Activated T-helper 17 cell treated with anti-CD3 and anti-CD28 coated beads, Interleukin-2, amount 50 U/mL, for 72 hours (primary cell): ENCODE data around the gene RIPOR3. TPM values are rescaled to one million over a fixed set of nuclear protein-coding genes. Genes with fewer than 3 reads are reported as not detected.
"Not testable (repeated sequence)": the region's sequence is repeated elsewhere in the genome, so short reads cannot be mapped to it uniquely, and the experiment has no call there.

Experiments
- ATAC-seq: fragments of 150-1000 bp; cut with Tn5 transposase; replicated peaks from 2 replicates; pipeline ENCODE4 v1.10.0; 2021; ENCODE audit warnings: mild to moderate bottlenecking, moderate library complexity
- H3K27ac Mint-ChIP-seq: one replicate; pipeline ENCODE4 v1.8.0; 2022; ENCODE audit warnings: mixed read lengths
- H3K27me3 Mint-ChIP-seq: one replicate; pipeline ENCODE4 v1.8.0; 2022; ENCODE audit warnings: mixed read lengths
- H3K36me3 Mint-ChIP-seq: one replicate; pipeline ENCODE4 v1.8.0; 2022; ENCODE audit warnings: low read depth, mild to moderate bottlenecking, mixed read lengths
- H3K4me1 Mint-ChIP-seq: one replicate; pipeline ENCODE4 v1.8.0; 2022; ENCODE audit warnings: mixed read lengths
- H3K4me3 Mint-ChIP-seq: one replicate; pipeline ENCODE4 v1.8.0; 2022; ENCODE audit warnings: mild to moderate bottlenecking, mixed read lengths
- H3K9me3 Mint-ChIP-seq: one replicate; pipeline ENCODE4 v1.8.0; 2022; ENCODE audit warnings: mixed read lengths
- total RNA-seq, 2 donors: library from RNA; stranded (reverse); gene quantifications; one replicate each; pipeline ENCODE4 v1.2.3, GENCODE V29; 2022

The RIPOR3 gene
- total RNA-seq, 2 donors from 2014 or later = not detected

- H3K36me3 Mint-ChIP-seq = no peaks in the 10 kb centered on the region
- ATAC-seq = no peak
- no peaks in the 10 kb centered on the region for H3K9me3 Mint-ChIP-seq
Measured at GRCh38 chr20:50633361-50633760, 58.0 kb downstream of the RIPOR3 start.

GRCh38 chr20:50632701-50633100 is 58.6 kb downstream of the RIPOR3 start:
- Mint-ChIP-seq H3K4me1 (no peaks in the 10 kb centered on the region), H3K27me3 (no peaks in the 10 kb centered on the region), H3K36me3 (no peaks in the 10 kb centered on the region), H3K4me3 (no peak overlapping the region), H3K9me3 (no peaks in the 10 kb centered on the region), H3K27ac (no peak overlapping the region)
- ATAC-seq = no peak

More at GRCh38 chr20:50633361-50633760, 58.0 kb downstream of the RIPOR3 start:
- no peaks in the 10 kb centered on the region for H3K4me1 Mint-ChIP-seq
- H3K4me3 Mint-ChIP-seq = no peak overlapping the region
- H3K27ac Mint-ChIP-seq = no peak overlapping the region
- H3K27me3 Mint-ChIP-seq = no peaks in the 10 kb centered on the region

GRCh38 chr20:50632236-50632635 is 59.1 kb downstream of the RIPOR3 start:
- H3K4me3 Mint-ChIP-seq = no peak overlapping the region
- H3K4me1 Mint-ChIP-seq = no peaks in the 10 kb centered on the region
- H3K27ac Mint-ChIP-seq = no peak overlapping the region
- ATAC-seq = no peak
- no peaks in the 10 kb centered on the region for H3K27me3 Mint-ChIP-seq
- no peaks in the 10 kb centered on the region for H3K36me3 Mint-ChIP-seq
- no peaks in the 10 kb centered on the region for H3K9me3 Mint-ChIP-seq

GRCh38 chr20:50630578-50631263 is 60.6 kb downstream of the RIPOR3 start:
- Mint-ChIP-seq H3K9me3 (no peaks in the 10 kb centered on the region), H3K27ac (no peak overlapping the region), H3K4me1 (no peaks in the 10 kb centered on the region), H3K27me3 (no peaks in the 10 kb centered on the region), H3K4me3 (no peak overlapping the region), H3K36me3 (no peaks in the 10 kb centered on the region)
- ATAC-seq = no peak

- H3K4me1 Mint-ChIP-seq = no peaks in the 10 kb centered on the region
- no peak overlapping the region for H3K4me3 Mint-ChIP-seq
- ATAC-seq = no peak
- no peaks in the 10 kb centered on the region for H3K27me3 Mint-ChIP-seq
- no peaks in the 10 kb centered on the region for H3K9me3 Mint-ChIP-seq
- H3K36me3 Mint-ChIP-seq = no peaks in the 10 kb centered on the region
- no peak overlapping the region for H3K27ac Mint-ChIP-seq
Measured at GRCh38 chr20:50629670-50630045, 61.7 kb downstream of the RIPOR3 start.

GRCh38 chr20:50628853-50629669 is 62.3 kb downstream of the RIPOR3 start:
- no peaks in the 10 kb centered on the region for H3K27me3 Mint-ChIP-seq
- H3K9me3 Mint-ChIP-seq = no peaks in the 10 kb centered on the region
- H3K4me1 Mint-ChIP-seq = no peaks in the 10 kb centered on the region
- no peak overlapping the region for H3K4me3 Mint-ChIP-seq
- ATAC-seq = no peak
- no peak overlapping the region for H3K27ac Mint-ChIP-seq
- no peaks in the 10 kb centered on the region for H3K36me3 Mint-ChIP-seq

GRCh38 chr20:50628332-50628731 is 63.0 kb downstream of the RIPOR3 start:
- no peaks in the 10 kb centered on the region for H3K27me3 Mint-ChIP-seq
- H3K4me3 Mint-ChIP-seq = no peak overlapping the region
- no peak overlapping the region for H3K27ac Mint-ChIP-seq
- no peak for ATAC-seq
- H3K9me3 Mint-ChIP-seq = no peaks in the 10 kb centered on the region
- H3K4me1 Mint-ChIP-seq = no peaks in the 10 kb centered on the region
- H3K36me3 Mint-ChIP-seq = no peaks in the 10 kb centered on the region

- Mint-ChIP-seq H3K36me3 (no peaks in the 10 kb centered on the region), H3K4me1 (no peaks in the 10 kb centered on the region), H3K4me3 (no peak overlapping the region), H3K9me3 (no peaks in the 10 kb centered on the region), H3K27ac (no peak overlapping the region), H3K27me3 (no peaks in the 10 kb centered on the region)
- ATAC-seq = no peak
Measured at GRCh38 chr20:50627747-50628146, 63.6 kb downstream of the RIPOR3 start.

- no peak overlapping the region for H3K4me3 Mint-ChIP-seq
- H3K36me3 Mint-ChIP-seq = no peaks in the 10 kb centered on the region
- no peaks in the 10 kb centered on the region for H3K27me3 Mint-ChIP-seq
- no peaks in the 10 kb centered on the region for H3K9me3 Mint-ChIP-seq
- H3K27ac Mint-ChIP-seq = no peak overlapping the region
- no peaks in the 10 kb centered on the region for H3K4me1 Mint-ChIP-seq
- ATAC-seq = no peak
Measured at GRCh38 chr20:50625986-50626677, 65.2 kb downstream of the RIPOR3 start.

- no peak for ATAC-seq
- H3K27ac Mint-ChIP-seq = no peak overlapping the region
- H3K9me3 Mint-ChIP-seq = no peaks in the 10 kb centered on the region
- H3K4me3 Mint-ChIP-seq = no peak overlapping the region
- H3K36me3 Mint-ChIP-seq = no peaks in the 10 kb centered on the region
- no peaks in the 10 kb centered on the region for H3K27me3 Mint-ChIP-seq
- H3K4me1 Mint-ChIP-seq = no peaks in the 10 kb centered on the region
Measured at GRCh38 chr20:50624351-50625016, 66.9 kb downstream of the RIPOR3 start.

GRCh38 chr20:50621068-50621665 is 70.2 kb downstream of the RIPOR3 start:
- Mint-ChIP-seq H3K9me3 (no peaks in the 10 kb centered on the region), H3K4me3 (no peak overlapping the region), H3K36me3 (no peaks in the 10 kb centered on the region), H3K27me3 (no peaks in the 10 kb centered on the region), H3K27ac (no peak overlapping the region), H3K4me1 (no peaks in the 10 kb centered on the region)
- ATAC-seq = no peak

GRCh38 chr20:50620459-50620858 is 70.9 kb downstream of the RIPOR3 start:
- H3K9me3 Mint-ChIP-seq, H3K4me1 Mint-ChIP-seq, H3K36me3 Mint-ChIP-seq, H3K4me3 Mint-ChIP-seq, H3K27ac Mint-ChIP-seq, ATAC-seq, H3K27me3 Mint-ChIP-seq: not testable (repeated sequence)

GRCh38 chr20:50618537-50618936 is 72.8 kb downstream of the RIPOR3 start:
- ATAC-seq = no peak
- no peak overlapping the region for H3K4me3 Mint-ChIP-seq

GRCh38 chr20:50617022-50617421 is 74.3 kb downstream of the RIPOR3 start:
- H3K27me3 Mint-ChIP-seq = no peaks in the 10 kb centered on the region
- no peaks in the 10 kb centered on the region for H3K36me3 Mint-ChIP-seq
- H3K9me3 Mint-ChIP-seq = no peaks in the 10 kb centered on the region
- ATAC-seq = no peak
- no peak overlapping the region for H3K27ac Mint-ChIP-seq
- no peaks in the 10 kb centered on the region for H3K4me1 Mint-ChIP-seq
- H3K4me3 Mint-ChIP-seq = no peak overlapping the region

More at GRCh38 chr20:50618537-50618936, 72.8 kb downstream of the RIPOR3 start:
- no peaks in the 10 kb centered on the region for H3K27me3 Mint-ChIP-seq
- no peak overlapping the region for H3K27ac Mint-ChIP-seq
- H3K4me1 Mint-ChIP-seq = no peaks in the 10 kb centered on the region
- no peaks in the 10 kb centered on the region for H3K36me3 Mint-ChIP-seq
- H3K9me3 Mint-ChIP-seq = no peaks in the 10 kb centered on the region
